GM21360 (cell line): ENCODE results near the gene PPP4R3A.
"Not testable (repeated sequence)": the region's sequence is repeated elsewhere in the genome, so short reads cannot be mapped to it uniquely, and the experiment has no call there.

Experiments used
- ATAC-seq: cut with Tn5 transposase; IDR thresholded peaks from one replicate; pipeline ENCODE4 v1.9.1; 2021; ENCODE audit warnings: mild to moderate bottlenecking, moderate library complexity; ENCODE audit not compliant: unreplicated experiment

Gene PPP4R3A

DNA sequence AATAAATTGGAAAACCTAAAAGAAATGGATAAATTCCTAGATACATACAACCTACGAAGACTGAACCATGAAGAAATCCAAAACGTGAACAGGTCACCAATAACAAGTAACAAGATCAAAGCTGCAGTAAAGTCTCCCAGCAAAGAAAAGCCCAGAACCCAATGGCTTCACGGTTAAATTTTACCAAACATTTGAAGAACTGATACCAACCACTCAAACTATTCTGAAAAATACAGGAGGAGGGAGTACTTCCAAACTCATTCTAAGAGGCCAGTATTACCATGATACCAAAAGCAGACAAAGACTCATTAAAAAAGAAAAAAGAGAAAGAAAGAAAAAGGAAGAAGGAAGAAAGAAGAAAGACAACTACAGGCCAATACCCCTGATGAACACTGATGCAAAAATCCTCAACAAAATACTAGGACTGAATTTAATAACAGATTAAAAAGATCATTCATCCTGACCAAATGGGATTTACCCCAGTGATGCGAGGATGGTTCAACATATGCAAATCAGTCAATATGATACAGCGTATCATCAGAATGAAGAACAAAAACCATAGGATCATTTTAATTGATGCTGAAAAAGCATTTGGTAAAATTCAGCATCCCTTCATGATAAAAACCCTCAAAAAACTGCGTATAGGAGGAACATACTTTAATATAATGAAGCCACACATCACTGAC, 65.6 kb downstream of the PPP4R3A start:
- ATAC-seq, result no peak

GRCh38 chr14:91439345-91439744, 70.8 kb downstream of the PPP4R3A start:
- ATAC-seq, result no peak

GRCh38 chr14:91438845-91439244, 71.3 kb downstream of the PPP4R3A start:
- ATAC-seq, result no peak

DNA sequence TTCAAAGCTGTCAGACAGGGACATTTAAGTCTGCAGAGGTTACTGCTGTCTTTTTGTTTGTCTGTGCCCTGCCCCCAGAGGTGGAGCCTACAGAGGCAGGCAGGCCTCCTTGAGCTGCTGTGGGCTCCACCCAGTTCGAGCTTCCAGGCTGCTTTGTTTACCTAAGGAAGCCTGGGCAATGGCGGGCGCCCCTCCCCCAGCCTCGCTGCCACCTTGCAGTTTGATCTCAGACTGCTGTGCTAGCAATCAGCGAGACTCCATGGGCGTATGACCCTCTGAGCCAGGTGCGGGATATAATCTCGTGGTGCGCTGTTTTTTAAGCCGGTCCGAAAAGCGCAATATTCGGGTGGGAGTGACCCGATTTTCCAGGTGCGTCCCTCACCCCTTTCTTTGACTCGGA, 73.8 kb downstream of the PPP4R3A start:
- ATAC-seq, result not testable (repeated sequence)

DNA sequence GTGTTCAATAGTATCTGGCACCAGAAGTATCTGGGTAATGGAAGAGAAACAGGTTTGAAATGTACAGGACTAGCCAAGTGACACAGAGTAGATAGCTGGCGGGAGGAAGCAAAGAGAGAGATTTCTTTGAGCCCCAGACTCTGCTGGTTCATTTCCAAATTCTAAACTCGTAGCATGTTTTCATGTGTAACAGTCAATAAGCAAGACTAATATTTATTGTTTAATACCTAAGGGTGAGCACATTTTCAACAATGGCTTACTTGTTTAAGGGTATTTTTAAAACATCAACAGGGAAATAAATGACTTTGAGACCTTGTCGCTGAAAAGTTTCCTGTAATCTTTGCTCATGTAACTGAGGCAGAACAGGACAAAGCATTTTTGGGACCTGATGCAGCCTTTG, 80.7 kb downstream of the PPP4R3A start:
- no peak for ATAC-seq

GRCh38 chr14:91428931-91429330, 81.2 kb downstream of the PPP4R3A start:
- ATAC-seq, result not testable (repeated sequence)

- ATAC-seq, result not testable (repeated sequence)
These were observed 84.6 kb downstream of the PPP4R3A start for GRCh38 chr14:91425531-91425944.

DNA sequence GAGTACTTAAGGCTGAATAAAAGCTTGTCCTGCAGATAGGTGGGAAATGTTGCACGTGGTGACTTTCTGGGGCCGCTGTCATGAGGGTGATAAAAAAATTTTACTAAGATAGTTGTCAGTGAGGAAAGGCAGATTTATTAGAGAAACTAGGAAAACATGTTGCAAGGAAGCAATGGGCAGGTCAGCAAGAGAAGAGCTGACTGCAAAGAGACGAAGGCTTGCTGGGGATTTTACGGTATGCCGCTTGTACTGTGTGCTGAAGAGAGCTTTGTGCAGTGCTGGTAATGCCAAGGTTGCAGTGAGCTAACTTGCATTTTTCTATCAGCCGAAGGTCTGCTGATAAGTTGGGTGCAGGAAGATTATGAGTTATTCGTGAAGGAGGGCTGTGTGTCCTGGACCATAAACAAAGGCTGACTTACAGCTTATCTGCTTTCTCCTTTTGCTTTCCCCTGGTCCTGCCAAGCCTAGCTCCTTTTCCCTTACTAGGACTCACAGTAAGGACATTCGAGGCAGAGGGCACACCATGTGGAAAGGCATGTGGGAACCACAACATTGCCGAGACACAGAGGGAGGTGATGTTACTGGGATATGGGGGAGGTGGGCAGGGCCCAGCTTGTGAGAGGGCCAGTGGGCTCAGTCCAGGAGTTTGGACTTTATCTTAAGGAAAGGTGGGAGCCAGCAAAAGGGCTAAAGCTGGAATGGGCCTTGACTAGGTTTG, 85.1 kb downstream of the PPP4R3A start:
- ATAC-seq, result no peak

DNA sequence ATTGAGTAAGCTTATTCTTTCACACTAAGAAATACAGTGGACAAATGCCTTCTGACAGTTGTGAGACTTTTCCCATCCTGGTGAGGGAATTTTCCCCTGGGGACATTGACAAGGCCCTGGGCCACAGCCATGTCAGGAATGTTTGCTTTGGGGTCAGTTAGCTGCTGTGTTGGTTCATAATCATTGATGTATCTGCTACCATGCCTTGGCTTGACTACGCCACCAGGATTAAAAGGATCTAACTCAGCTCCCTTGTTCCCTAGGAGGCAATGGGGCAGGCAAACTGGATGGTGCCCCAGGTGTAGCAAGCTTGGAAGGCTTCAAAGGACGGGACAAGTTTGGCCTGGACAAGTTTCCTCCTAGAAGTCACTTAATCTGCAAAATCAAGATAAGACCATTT, 89.4 kb downstream of the PPP4R3A start:
- no peak for ATAC-seq

GRCh38 chr14:91419451-91419850, 90.7 kb downstream of the PPP4R3A start:
- no peak for ATAC-seq

DNA sequence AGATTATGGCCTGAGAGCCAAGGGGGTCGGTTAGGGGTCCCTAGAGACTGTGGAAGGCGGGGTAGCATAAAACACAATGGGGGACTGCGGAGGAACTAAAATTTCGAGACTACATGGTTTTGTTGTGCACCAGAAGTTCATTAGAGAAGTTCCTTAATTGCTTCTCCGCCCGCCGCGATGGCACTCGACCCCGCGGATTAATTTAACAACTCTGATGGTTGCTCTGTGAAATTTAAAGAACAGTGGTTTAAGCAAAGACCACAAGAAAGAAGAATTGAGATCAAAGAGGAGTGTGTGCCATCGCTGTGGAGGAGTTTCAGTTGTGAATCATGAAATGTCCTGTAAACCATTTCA, 91.1 kb downstream of the PPP4R3A start:
- no peak for ATAC-seq

DNA sequence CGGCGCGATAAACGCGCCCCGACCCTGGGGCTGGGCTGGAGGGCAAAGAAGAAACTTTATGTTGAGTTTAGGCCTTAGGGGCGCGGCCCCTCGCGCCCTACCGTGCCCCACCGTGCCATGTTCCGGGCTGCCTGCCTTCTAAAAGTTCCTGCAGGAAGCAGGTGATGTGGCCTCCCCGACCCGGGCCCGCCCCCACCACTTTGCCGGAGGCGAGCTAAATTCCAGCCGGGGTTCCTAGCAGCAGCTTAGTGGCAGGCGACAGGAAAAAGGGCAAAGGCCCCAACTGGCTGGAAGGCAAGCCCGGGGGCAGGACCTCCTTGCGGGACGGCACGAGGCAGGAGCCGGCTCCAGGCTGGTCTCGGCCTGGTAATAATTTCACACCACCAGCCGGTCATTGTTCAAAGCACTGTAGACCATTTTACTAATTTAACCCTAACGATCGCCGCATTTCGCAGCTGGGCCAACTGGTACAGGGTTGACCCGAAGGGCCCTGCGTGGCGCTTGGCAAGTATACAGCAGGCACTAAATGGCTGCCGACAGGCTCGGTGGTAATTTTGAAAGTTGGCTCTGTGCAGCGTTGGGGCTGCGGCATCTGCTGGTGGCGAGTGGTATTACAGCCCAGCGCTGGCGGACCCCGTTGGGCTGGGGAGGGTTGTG, 91.6 kb downstream of the PPP4R3A start:
- ATAC-seq, result no peak

GRCh38 chr14:91417983-91418386, 92.1 kb downstream of the PPP4R3A start:
- ATAC-seq, result peak; percentile 25

DNA sequence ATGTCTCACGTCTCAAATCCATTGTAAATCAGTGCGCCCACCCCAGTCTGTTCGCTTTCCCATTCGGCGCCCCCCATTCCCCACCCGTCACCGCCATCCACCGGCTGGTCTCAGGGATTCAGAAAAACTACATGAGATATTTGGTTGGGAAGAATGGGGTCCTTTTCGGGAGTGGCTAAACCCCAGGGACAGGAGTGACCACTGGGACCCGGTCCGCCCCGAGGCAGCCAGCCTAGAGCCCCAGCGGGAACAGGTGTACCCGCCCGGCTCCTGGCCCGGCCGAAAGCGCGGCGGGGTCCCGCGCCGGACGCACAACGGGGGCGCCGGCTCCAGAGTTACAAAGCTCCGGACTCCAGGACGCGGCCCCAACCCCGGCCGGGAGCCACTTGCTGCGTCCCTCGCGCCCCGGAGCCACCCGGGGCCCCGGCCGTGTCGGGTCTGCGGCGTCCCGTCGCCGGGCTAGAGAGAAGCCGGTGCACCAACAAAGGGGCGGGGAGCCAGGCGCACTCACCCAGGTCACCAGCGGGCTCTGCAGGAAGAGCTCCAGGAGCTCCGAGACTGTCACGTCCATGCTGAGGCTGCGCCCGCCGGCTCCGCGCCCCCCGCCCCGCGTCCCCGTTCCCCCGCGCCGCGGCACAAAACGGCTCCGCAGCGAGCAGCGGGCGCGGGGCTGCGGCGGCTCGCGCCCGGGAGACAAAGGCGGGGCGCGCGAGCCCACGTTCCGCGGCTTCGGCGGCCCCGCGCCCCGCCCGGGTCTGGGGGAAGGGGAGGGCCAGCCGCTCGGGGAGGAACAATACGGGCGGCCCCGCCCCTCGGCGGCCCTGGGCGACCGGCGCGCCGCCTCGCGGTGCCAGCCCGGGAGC, 92.8 kb downstream of the PPP4R3A start, which contains the start of gene CCDC88C:
TSS of gene CCDC88C (minus strand) at position 701 of the 863 bp plus-strand sequence. CDS start at position 571, 130 bp downstream.
- ATAC-seq, result peak; percentile 44

GRCh38 chr14:91416744-91417119, 93.4 kb downstream of the PPP4R3A start:
- ATAC-seq, result no peak

GRCh38 chr14:91415794-91416743, 94.0 kb downstream of the PPP4R3A start:
- ATAC-seq, result peak; percentile 45

DNA sequence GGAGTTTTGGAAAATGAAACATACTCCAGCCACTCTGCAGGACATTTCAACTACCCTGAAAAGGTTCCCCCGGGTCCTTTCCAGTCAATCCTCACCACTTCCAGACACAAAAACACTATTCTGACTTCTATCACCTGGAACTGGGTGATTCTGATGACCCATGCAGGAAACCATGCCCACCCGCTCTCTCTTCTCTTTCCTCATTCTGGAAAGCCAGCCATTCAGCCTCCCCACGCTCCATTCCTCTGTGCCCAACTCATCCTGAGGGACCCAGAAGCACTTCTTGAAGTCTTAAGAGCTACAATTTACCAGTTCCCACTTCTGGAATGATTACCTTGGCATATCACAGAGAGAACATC, 95.7 kb downstream of the PPP4R3A start:
- ATAC-seq, result no peak

GRCh38 chr14:91413547-91414474, 96.3 kb downstream of the PPP4R3A start:
- no peak for ATAC-seq

GRCh38 chr14:91412939-91413338, 97.2 kb downstream of the PPP4R3A start:
- ATAC-seq, result no peak
